Endometrial microvascular endothelial cells (primary cell): ENCODE measurements around the gene TRAK1. TPM values are rescaled to one million over a fixed set of nuclear protein-coding genes. Genes with fewer than 3 reads are reported as not detected.

Source experiments
- in situ Hi-C: cut with HindIII; loops from 2 replicates; pipeline ENCODE4 v1.10.0; 2017; ENCODE audit warnings: low sequenced_read_pairs, low pct_unique_long_range_greater_than_20kb; ENCODE audit errors: inconsistent ontology term
- total RNA-seq: library from RNA; depleted of rRNA; stranded (reverse); fragments of >200 nt; gene quantifications from one replicate; pipeline ENCODE4 v1.2.3, GENCODE V29; 2015; ENCODE audit errors: inconsistent ontology term

Gene TRAK1
- total RNA-seq, 1 donor from 2014 or later, result 36.1 TPM

DNA sequence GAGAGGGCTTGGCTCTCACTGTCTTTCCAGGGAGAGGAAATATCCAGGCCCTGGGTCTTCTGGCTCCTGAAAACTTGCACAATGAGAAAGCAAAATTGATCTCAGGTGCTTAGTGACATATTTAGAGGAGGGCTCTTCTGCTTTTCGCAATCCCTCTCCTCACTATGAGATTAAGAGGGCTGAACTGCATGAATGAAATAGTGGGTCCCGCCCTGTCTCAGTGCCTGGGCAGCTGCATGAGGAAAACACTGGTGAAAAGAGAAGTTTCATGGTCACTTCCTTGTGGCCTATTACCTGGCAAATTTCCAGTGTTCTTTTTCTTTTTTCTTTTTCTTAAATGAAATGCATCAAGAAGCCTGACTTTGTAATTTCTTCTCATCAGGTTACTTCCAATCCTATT is 73.5 kb downstream of the TRAK1 start:
- in situ Hi-C loops, result no loop called here

DNA sequence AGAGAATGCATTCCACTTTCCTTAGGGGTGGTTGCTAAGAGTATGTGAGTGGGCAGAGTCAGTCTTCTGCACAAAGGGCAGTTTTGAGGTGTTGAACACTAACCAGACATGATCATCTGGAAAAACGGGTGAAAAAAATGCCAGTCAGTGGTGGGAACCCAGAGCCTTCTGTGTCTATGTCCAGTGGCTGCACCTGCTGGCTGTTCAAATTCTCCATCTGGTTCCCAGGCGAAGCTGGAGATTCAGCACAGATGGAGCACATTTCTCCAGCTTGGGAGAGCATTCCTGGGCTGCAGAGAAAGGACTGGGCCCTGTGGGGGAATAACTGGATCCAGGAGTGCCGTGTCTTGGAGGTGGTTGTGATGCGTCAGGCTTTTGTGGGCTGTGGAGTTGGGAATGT is 74.1 kb downstream of the TRAK1 start:
- in situ Hi-C loops, result no loop called here

DNA sequence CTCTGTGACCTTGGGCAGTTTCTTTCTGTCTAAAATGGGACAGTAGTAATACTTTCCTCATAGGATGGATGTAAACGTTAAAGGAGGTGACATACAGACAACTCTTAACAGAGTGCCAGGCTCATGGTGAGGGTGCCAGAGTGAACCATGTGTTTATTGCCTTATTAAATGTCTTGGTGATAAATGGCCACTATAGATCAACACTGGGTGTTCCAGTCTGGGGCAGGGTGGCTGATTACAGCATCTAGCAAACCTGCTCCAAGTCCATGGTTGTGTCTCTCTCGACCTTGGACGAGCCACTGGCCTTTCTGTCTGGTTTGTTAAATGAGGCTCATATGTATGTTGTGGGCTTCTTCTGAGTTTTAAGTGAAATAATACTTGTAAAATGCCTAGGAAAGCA is 75.1 kb downstream of the TRAK1 start:
- in situ Hi-C loops, result no loop called here

DNA sequence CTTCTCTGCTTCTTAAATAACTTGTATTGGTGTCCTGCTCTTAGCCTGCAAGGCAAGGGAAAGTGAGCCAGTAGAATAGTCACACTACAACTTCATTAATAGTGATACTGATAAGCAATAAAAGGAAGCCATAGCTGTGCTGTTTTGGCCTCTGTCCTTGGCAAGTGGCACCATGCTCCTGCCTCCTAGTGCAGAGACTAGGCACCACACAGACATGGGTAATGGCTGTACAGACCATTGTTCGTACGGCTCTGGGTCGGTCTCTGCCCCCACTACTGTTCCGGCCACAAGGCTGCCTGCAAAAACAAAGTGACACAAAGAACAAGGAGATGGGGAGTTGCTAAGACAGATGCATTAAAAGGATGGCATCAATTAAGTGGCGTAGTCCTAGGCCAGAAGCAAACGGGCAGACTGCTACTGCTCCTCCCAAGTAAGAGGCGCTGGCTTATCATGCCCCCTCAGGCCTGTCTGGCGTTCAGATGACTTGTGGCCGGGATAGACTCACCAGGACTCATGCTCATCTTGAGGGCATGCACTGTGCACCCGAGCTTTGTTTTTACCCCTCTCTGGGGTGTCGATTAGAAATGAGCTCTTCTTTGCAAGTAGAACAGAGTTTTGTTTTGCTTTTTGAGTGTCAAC is 75.6 kb downstream of the TRAK1 start:
- in situ Hi-C loops, result no loop called here

DNA sequence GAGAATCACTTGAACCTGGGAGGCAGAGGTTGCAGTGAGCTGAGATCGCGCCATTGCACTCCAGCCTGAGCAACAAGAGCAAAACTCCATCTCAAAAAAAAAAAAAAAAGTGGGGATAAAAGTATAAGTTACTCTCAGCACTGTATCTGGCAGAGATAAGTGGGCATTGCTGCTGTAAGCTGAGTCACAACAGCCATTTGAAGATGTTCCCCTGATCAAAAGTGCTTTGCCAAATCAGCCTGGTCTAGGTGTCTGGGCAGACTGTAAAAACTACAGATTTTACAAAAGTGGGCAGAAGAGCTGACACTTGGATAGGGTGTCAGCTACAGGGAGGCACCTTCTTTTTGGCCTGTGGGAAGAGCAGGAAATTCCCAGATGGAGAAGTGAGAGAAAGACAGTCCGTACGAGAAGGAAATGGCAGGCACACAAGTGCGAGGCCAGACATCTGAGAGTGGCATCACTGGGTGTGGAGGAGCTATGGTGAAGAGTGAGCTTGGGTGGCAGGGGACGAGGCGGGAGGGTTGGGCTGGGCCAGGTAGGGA is 78.5 kb downstream of the TRAK1 start:
- in situ Hi-C loops, result no loop called here

DNA sequence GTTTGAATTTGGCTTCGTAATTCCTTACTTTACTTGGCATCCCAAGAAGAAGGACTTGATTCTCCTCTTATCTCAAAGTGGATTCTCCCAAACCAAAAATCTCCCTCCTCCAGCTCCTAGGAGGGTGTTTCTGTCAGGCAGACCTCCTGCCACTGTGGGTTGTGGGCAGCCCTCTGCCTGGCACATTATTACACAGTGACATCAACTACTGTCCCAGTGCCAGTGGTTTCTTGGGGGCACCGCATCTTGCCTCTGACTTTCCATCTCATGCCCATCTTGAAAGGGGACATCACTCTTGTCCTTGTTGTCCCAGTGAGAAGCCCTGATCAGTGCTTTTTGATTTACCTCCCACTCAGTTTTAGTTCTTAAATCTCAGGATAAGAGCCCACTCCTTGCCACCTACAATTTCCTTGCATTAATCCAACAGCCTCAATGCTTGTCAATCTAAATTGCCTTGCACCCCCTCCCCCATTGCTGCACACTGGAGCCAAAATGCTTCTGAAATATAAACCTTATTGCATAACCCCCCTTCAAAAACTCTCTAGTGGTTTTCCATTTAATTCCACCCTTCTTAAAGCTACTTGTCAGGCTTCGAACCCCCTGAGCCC is 81.0 kb downstream of the TRAK1 start:
- in situ Hi-C loops, result no loop called here

DNA sequence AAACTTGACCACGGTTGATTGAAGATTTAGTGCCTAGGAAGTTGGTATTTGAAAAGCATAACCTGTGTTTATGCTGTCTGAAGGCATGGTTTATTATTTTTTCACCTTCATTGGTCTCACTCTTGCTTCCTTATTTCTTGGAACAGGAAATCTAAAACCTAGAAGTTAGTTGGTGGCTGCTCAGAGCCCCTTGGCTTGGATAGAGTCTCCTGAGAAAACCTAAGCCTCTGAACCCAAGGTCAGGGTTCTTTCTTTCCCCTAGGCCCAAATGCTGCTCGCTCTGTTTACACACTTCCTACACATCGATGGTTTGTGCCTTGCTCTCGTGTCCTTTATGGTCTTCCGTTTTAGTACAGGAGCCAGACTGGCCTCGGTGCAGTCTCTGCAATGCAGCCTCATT is 82.2 kb downstream of the TRAK1 start:
- in situ Hi-C loops, result no loop called here

DNA sequence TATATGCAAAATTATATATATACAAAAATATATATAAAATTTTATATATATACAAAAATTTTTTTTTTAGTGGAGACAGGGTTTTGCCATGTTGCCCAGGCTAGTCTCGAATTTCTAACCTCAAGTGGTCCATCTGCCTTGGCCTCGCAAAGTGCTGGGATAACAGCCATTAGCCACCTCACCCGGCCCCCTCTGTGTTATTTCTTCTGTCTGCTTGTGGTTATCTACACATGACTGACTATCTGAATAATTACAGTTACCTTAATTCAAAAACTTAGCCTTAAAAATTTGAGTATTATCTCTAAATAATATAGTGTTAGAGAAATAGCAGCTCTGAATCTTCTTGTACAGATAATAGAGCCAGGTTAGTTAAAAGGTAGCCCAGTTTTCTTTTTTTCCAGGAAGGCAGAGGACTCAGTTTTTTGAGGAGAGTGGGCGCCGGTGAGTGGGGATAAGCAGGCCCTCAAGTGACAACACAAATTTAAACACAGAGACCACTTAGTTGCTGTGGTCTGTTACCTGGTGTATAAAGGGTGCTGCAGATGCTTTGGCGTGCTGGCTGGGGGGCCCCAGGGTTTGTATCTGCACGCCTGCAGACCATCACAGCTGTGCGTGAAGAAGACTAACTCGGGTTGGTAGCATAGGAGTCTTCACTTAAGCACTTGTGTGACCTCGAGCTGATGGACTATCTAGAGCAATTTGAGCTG is 83.7 kb downstream of the TRAK1 start:
- in situ Hi-C loops, result no loop called here

DNA sequence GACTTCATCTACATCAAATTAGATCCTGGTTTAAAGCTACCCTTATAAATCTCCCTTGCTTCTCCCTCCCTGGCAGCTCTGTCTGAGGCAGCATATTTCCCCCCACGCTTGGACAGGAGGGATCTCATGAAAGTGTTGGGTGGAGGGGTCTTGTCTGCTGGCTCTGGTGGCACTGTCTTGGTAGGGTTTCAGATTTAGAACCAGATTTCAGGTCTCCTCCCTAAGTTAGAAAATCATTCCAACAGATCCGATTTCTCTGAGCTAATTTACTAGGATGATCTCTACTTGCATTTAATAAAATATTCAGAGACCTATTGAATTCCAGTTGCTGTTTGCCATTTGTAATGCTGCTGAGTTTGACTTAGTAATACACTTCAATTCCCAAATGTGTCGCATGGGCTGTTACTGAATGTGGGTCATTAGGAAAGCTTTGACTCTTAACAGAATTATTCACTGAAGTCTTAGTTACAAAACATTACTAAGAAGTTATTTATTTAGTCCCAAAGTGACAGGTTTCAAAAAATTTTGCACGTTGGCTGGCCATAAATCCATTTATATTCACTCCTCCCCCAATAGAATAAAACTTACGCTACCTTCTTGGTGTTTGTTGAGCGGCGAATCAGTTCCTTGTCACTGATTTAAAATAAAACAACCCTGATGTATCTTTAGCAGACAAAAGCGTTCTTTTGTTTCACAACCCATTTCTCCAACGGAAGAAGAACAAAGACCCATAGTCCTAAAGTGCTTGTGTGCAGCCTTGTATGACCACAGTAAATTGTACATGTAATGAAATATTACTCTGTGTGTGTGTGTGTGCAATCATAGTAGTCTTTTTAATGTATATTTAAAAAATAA is 84.5 kb downstream of the TRAK1 start:
- in situ Hi-C loops, result no loop called here

DNA sequence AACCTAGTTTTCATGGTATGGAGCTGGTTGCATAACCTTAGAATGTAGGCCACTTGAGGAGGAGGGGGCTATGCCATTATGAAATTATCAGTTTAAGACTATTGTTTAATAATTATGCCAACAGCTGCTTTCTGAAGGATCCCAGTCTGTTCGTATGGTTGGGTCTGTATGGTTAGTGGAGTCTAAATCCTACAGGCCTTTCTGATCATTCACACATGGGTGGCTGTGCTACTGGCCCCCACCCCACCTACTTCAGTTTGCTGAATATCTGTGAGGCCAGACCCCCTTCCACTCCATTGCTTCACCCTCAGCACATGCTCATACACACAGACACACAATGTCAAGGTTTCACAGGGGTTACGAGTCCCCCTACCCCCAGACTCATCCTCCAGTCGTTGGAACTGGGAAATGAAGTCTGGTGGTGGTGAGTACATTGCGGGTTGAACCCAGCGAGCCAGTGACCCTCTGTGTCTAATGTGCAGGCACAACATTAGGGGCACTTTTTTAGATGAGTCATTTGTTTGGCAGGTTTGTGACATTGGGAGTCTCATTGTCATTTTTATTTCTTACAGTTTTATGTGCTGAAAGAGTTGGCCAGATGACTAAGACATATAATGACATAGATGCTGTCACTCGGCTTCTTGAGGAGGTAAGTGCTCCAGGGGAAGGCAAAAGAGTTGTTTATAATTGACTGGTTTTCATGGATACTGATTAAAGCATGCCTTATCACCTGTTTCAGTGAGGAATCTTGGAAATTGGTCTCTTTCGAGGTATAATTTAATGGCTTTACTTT is 85.3 kb downstream of the TRAK1 start:
- in situ Hi-C loops, result no loop called here

DNA sequence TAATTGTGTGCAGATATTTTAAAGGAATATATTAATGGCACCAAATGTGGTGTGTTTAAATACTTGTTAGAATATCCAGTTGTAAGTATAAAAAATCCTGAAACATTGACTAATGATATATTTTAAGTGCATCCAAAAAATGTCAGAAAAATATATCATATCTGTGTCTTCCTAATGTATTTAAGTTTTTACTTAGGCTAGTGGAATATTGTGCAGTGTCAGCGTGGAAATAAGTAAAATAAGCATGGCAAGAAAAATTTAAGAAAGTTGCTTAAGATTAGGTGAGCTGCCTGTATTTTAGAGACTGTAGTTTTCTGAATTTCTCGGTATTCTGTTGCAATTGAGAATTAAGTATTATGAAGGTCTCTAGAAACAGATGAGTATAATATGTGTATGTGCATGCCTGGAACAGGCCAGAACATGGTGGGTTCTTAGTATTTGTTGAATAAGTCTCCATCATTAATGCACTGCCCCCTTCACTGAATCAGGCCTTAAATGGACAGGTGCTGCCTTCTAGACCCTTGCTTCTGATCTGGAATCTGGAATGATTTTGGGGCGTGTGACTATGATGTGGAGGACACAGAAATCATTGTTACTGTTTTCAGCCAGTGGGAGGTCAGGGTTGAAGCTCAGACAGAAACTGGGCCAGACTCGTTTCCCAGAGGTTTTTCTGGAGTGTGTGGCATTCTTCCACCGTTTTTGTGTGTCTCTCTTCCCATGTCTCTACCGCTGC is 86.1 kb downstream of the TRAK1 start:
- in situ Hi-C loops, result no loop called here

DNA sequence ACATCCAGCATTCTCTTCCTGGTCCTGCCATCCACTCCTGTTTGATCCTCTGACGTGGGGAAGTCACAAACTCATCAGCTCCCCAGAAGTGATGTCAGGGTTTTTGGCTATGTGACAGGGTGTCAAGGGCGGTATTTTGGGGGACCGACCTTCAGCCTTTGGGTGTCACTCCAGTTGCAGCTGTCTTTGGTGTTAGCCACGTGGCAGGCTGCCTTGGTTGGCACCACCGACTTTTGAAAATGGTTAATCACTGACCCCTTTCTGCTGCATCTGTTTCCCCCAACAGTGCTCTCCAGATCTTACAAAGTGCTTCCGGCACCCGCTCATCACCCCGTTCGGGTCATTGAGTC is 86.6 kb downstream of the TRAK1 start:
- in situ Hi-C loops, result no loop called here

DNA sequence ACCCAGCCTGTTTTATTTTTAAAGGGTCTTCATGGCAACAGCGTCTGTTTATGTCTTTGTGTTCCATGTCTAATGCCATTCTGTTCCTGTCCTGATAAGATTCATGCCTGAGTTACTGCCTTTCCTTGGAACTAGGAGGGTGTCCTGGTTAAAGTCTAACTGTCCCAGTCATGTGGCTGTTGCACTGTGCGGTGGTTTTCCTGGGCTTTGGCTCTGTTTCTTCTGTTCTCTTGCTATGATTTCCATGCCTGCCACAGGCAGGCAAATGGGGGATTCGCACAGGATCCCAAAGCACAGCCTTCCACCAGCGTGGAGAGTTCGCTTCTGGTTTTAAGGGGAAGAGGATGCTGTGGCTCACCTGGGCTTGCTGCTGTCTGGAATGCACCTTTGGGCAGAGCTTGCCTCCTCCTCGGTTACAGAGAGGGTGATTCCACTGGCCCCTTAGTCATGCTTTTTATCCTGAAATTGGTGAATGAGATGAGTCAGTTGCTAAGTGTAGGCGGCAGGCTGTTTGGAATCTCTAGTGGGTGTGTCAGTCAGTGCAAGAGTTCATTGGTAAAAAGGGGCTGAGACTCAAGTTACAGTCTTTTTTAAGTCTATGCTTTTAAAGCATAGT is 88.1 kb downstream of the TRAK1 start:
- in situ Hi-C loops, result no loop called here

DNA sequence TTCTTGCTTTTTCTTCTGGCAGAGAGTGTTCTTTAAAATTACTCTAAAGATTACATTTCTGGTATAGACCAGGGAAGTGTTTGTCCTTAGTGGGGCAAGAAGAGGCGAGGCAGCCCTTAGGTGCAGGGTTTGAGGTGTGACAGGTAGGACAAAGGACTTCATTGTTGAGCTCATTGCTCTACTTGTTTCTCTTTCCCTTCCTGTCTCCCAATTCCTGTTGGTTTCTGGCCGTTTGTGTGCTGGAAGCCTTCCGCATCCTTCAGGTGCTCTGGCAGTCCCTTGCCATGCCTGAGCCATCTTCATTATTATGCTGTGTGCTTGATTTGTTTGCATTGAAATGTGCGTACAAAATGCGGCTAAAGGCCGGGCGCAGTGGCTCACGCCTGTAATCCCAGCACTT is 89.7 kb downstream of the TRAK1 start:
- in situ Hi-C loops, result no loop called here

DNA sequence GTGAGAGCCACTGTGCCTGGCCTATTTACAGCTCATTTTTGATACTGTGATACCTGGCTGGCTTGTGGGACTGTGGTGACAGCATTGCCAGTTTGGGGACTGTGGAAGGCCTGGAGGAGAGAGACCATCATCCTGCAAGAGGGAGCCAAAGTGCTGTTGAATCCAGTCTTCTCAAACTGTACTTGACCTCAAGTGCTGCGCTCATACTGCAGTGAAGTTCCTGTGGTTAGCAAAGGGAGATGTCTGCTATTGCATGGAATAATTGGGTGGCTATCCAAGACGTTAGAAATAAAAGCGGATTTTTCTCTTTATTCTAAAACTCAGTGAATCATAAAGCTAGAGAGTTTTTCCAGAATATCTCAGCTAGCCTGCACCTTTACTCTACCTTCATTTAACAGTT is 91.4 kb downstream of the TRAK1 start:
- in situ Hi-C loops, result no loop called here

DNA sequence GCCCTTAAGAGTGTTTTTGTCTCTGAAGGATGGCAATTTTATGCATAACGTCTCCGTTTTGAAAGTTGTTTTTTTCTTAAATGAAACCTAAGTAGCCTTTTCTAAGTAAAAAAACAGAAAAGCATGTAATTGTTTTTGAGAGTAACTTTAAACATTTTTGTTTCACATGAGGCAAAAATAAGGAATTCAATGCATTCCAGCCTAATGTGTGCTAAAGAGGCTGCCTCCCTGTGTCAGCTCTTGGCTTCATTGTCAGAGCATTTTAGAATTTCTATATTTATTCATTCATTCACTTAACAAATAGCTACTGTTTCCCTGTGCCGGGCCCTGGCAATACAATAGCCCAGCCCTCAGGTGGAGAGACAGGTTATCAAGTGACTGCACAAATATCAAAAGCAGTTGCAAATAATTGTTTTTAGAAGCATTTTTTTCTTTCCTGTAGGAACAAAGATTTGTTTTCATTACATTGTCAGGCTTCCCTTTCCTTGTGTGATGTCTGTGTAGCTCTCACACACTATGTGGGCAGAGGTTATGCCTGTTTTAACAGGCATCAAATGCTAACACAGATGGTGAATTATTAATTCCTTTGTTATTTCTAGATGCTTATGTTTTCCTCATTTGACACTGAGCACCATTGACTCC is 93.0 kb downstream of the TRAK1 start:
- in situ Hi-C loops, result no loop called here
